ENCODE results near the gene QPRT. TPM values are rescaled to one million over a fixed set of nuclear protein-coding genes. Genes with fewer than 3 reads are reported as not detected.
A peak's percentile ranks its signal among the peaks of the same experiment; 100 is the strongest.
"Not testable (repeated sequence)": the region's sequence is repeated elsewhere in the genome, so short reads cannot be mapped to it uniquely, and the experiment has no call there.

QPRT gene
- total RNA-seq, 2 donors from 2014 or later: 3.2 to 4.3 TPM

- no peak overlapping the region for H3K27ac Mint-ChIP-seq
- peaks cover 49% of the 10 kb centered on the region for H3K4me1 Mint-ChIP-seq
- H3K27me3 Mint-ChIP-seq: no peaks in the 10 kb centered on the region
- H3K9me3 Mint-ChIP-seq: no peaks in the 10 kb centered on the region
- no peak for ATAC-seq (replicated peaks)
- H3K4me3 Mint-ChIP-seq: no peak overlapping the region
- no peaks in the 10 kb centered on the region for H3K36me3 Mint-ChIP-seq (ENCODE audit: low read depth)
These were observed 55.8 kb downstream of the QPRT start for GRCh38 chr16:29734786-29735185.

DNA sequence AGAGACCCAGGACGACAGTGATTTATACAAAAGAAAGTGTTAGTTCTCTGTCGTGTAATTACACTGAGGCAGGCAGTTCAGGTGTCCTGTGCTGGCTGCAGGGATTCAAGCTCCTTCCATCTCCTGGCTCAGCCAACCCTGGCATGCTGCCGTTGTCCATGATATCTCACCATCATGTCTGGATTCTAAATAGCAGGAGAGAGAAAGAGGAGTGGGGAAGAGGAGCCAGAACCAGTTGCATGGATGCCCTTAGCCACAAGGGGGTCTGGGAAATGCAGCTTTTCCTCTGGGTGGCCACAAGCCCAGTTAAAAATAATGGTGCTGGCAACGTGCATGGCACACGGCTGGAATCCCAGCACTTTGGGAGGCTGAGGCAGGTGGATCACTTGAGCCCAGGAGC lies 57.1 kb downstream of the QPRT start:
- H3K4me3 Mint-ChIP-seq: no peak overlapping the region
- H3K27me3 Mint-ChIP-seq: no peaks in the 10 kb centered on the region
- no peaks in the 10 kb centered on the region for H3K36me3 Mint-ChIP-seq (ENCODE audit: low read depth)
- no peaks in the 10 kb centered on the region for H3K9me3 Mint-ChIP-seq
- ATAC-seq (replicated peaks): no peak
- H3K4me1 Mint-ChIP-seq: peaks cover 59% of the 10 kb centered on the region
- H3K27ac Mint-ChIP-seq: peak overlapping the region; percentile 43

GRCh38 chr16:29736764-29737163 lies 57.8 kb downstream of the QPRT start:
- no peak for ATAC-seq (replicated peaks)
- peaks cover 65% of the 10 kb centered on the region for H3K4me1 Mint-ChIP-seq
- H3K9me3 Mint-ChIP-seq: no peaks in the 10 kb centered on the region
- H3K4me3 Mint-ChIP-seq: no peak overlapping the region
- H3K27ac Mint-ChIP-seq: peak overlapping the region; percentile 43
- H3K27me3 Mint-ChIP-seq: no peaks in the 10 kb centered on the region
- peaks cover 3% of the 10 kb centered on the region for H3K36me3 Mint-ChIP-seq (ENCODE audit: low read depth)

- Mint-ChIP-seq H3K4me1 (peaks cover 61% of the 10 kb centered on the region), H3K27me3 (no peaks in the 10 kb centered on the region), H3K36me3 (ENCODE audit: low read depth) (peaks cover 12% of the 10 kb centered on the region), H3K27ac (peak overlapping the region; percentile 41), H3K4me3 (peak overlapping the region; percentile 47), H3K9me3 (no peaks in the 10 kb centered on the region)
- no peak for ATAC-seq (replicated peaks)
These were observed 58.7 kb downstream of the QPRT start for GRCh38 chr16:29737713-29738112.

DNA sequence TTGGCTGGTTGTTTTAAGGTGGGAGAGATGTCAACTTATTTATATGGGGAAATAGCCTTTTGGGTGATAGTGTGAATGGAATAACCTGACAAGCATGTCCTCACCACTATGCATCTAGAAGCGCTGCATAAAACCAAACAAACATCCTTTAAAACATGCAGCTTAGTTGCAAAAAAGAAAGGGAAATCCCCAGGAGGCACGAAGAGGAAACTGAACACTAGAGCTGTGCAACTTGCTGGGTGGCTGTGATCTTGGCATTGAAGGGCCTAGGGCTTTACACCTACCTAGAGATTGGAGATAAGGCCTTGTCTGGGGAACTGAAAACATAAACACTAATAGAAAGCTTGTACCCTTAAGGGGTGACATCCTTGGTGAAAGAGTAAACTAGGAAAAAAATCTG lies 59.5 kb downstream of the QPRT start:
- H3K27me3 Mint-ChIP-seq: no peaks in the 10 kb centered on the region
- H3K4me1 Mint-ChIP-seq: peaks cover 57% of the 10 kb centered on the region
- H3K4me3 Mint-ChIP-seq: peak overlapping the region; percentile 47
- peak; percentile 89 for ATAC-seq (replicated peaks)
- H3K27ac Mint-ChIP-seq: peak overlapping the region; percentile 41
- H3K36me3 Mint-ChIP-seq (ENCODE audit: low read depth): peaks cover 20% of the 10 kb centered on the region
- no peaks in the 10 kb centered on the region for H3K9me3 Mint-ChIP-seq

DNA sequence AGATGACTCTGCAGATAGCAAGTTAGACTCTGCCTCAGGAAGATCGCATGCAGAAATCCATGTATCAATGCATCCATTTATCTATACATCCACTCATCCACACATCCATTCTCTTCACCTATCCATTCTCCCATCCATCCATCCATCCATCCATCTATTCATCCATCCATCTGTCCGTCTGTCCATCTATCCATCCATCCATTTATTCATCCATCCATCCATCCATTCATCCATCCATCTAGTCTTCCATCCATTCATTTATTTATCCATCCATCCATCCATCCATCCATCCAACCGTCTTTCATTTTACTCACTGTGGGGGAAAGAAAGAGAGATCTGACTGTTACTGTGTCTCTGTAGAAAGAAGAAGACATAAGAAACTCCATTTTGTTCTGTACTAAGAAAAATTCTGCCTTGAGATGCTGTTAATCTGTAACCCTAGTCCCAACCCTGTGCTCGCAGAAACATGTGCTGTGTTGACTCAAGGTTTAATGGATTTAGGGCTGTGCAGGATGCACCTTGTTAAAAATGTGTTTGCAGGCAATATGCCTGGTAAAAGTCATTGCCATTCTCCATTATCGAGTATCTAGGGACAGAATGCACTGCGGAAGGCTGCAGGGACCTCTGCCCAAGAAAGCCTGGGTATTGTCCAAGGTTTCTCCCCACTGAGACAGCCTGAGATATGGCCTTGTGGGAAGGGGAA lies 61.1 kb downstream of the QPRT start:
- peaks cover 34% of the 10 kb centered on the region for H3K36me3 Mint-ChIP-seq (ENCODE audit: low read depth)
- peaks cover 52% of the 10 kb centered on the region for H3K4me1 Mint-ChIP-seq
- not testable (repeated sequence) for ATAC-seq (replicated peaks); H3K9me3 Mint-ChIP-seq; H3K27me3 Mint-ChIP-seq
- H3K27ac Mint-ChIP-seq: peak overlapping the region; percentile 9
- H3K4me3 Mint-ChIP-seq: peak overlapping the region; percentile 0

DNA sequence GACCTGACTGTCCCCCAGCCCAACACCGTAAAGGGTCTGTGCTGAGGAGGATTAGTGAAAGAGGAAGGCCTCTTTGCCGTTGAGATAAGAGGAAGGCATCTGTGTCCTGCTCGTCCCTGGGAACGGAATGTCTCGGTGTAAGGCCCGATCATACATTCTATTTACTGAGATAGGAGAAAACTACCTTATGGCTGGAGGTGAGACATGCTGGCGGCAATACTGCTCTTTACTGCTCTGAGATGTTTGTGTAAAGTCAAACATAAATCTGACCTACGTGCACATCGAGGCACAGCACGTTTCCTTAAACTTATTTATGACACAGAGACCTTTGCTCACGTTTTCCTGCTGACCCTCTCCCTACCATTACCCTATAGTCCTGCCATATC lies 61.6 kb downstream of the QPRT start:
- peak overlapping the region; percentile 65 for H3K27ac Mint-ChIP-seq
- peaks cover 40% of the 10 kb centered on the region for H3K36me3 Mint-ChIP-seq (ENCODE audit: low read depth)
- not testable (repeated sequence) for ATAC-seq (replicated peaks); H3K9me3 Mint-ChIP-seq; H3K4me3 Mint-ChIP-seq; H3K27me3 Mint-ChIP-seq
- H3K4me1 Mint-ChIP-seq: peaks cover 51% of the 10 kb centered on the region

GRCh38 chr16:29742683-29743275 lies 63.8 kb downstream of the QPRT start:
- peak overlapping the region; percentile 84 for H3K27ac Mint-ChIP-seq
- H3K4me1 Mint-ChIP-seq: peaks cover 43% of the 10 kb centered on the region
- H3K4me3 Mint-ChIP-seq: peak overlapping the region; percentile 95
- H3K27me3 Mint-ChIP-seq: no peaks in the 10 kb centered on the region
- peaks cover 53% of the 10 kb centered on the region for H3K36me3 Mint-ChIP-seq (ENCODE audit: low read depth)
- H3K9me3 Mint-ChIP-seq: no peaks in the 10 kb centered on the region
- no peak for ATAC-seq (replicated peaks)

DNA sequence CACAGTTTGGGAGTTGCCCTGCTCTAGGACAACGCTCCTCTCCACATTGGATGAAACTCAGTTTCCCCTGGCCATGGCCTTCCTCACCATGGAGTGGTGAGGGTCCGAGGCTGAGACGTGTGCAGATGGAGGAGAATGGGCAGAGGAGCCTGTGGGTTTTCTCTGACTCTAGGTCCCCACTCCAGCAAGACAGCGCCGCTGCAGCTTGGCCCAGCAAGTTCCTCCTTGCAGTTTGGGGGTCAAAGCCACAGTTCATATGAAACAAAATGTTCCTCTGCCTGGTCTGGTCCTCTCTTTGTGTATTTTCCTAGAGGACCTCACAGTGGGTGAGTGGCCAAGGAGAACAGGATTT lies 64.5 kb downstream of the QPRT start:
- Mint-ChIP-seq H3K36me3 (ENCODE audit: low read depth) (peaks cover 53% of the 10 kb centered on the region), H3K27ac (peak overlapping the region; percentile 84), H3K27me3 (no peaks in the 10 kb centered on the region), H3K9me3 (no peaks in the 10 kb centered on the region), H3K4me1 (peaks cover 36% of the 10 kb centered on the region), H3K4me3 (peak overlapping the region; percentile 95)
- no peak for ATAC-seq (replicated peaks)

GRCh38 chr16:29743827-29744531 lies 65.0 kb downstream of the QPRT start:
- H3K36me3 Mint-ChIP-seq (ENCODE audit: low read depth): peaks cover 56% of the 10 kb centered on the region
- peak overlapping the region; percentile 84 for H3K27ac Mint-ChIP-seq

DNA sequence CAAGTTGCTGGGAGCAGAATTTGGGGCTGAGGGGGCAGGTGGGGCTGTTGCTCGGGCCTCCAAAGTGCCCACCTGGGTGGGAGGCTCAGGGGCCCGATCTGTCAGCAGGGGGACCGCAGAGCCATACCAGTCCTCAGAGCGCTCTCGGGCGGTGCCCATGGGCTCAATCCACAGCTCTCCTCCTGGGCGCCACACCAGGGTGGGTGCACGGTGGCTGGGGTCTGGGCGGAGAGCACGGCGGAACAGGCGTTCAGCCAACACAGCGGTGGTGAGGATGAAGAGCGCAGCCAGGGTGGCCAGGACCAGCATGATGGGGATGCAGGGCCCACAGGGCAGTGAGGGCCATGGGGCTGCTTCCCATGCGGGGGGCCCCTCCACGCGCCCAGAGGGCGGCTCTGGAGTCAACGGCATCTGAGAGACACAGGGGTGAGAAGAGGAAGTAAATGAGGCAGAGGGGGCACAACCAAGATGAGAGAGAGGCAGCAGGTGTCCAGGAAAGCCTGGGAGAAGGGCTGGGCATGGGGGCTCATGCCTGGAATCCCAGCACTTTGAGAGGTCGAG lies 65.6 kb downstream of the QPRT start:
- Mint-ChIP-seq H3K27me3 (no peaks in the 10 kb centered on the region), H3K9me3 (no peaks in the 10 kb centered on the region), H3K4me1 (peaks cover 32% of the 10 kb centered on the region), H3K36me3 (ENCODE audit: low read depth) (peaks cover 57% of the 10 kb centered on the region), H3K4me3 (peak overlapping the region; percentile 95), H3K27ac (peak overlapping the region; percentile 100)
- ATAC-seq (replicated peaks): no peak

More at GRCh38 chr16:29743827-29744531, 65.0 kb downstream of the QPRT start:
- no peaks in the 10 kb centered on the region for H3K9me3 Mint-ChIP-seq
- peaks cover 35% of the 10 kb centered on the region for H3K4me1 Mint-ChIP-seq
- peak; percentile 27 for ATAC-seq (replicated peaks)
- H3K27me3 Mint-ChIP-seq: no peaks in the 10 kb centered on the region
- peak overlapping the region; percentile 95 for H3K4me3 Mint-ChIP-seq

DNA sequence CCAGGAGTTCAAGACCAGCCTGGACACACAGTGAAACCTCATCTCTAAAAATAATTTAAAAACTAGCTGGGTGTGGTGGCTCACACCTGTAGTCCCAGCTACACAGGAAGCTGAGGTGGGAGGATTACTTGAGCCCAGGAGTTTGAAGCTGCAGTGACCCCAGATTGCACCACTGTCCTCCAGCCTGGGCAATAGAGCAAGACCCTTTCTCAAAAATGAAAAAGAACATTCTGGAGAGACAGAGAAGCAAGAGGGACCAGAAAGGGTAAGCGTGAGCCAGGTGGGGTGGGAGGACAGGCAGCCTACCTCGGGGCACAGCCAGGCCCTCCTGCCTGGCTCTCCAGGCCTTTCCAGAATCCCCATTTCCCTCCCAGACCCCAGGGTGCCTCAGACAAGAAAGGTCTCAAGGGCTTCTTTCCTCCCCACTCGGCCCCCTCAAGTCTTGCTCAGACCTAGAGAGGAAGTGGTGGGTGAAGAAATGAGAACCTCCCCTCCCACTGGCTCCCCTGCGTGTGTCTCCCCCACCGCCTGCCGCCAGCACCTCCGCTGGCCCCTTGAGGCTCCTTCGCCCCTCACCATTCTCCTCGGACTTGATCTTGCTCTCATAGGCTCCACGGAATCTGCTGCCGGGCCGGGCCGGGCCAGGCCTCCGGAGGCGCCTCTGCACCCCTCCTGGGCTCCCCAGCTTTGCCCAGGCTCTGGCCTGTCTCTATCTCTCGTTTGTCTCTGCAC lies 66.3 kb downstream of the QPRT start:
- H3K27ac Mint-ChIP-seq: peak overlapping the region; percentile 100

GRCh38 chr16:29745853-29746345 lies 66.9 kb downstream of the QPRT start, which contains the start of gene C16orf54:
Gene C16orf54 (minus strand): TSS chr16:29745990. CDS start chr16:29744951, 1,039 bp downstream.
- H3K36me3 Mint-ChIP-seq (ENCODE audit: low read depth): peaks cover 57% of the 10 kb centered on the region
- no peaks in the 10 kb centered on the region for H3K27me3 Mint-ChIP-seq
- H3K9me3 Mint-ChIP-seq: no peaks in the 10 kb centered on the region
- H3K27ac Mint-ChIP-seq: peak within 1 kb of the TSS; percentile 100
- peak within 1 kb of the TSS; percentile 95 for H3K4me3 Mint-ChIP-seq
- ATAC-seq (replicated peaks): peak; percentile 86
- H3K4me1 Mint-ChIP-seq: peaks cover 22% of the 10 kb centered on the region

More for the DNA sequence above, 66.3 kb downstream of the QPRT start:
- peaks cover 26% of the 10 kb centered on the region for H3K4me1 Mint-ChIP-seq
- peak; percentile 61 for ATAC-seq (replicated peaks)
- peak overlapping the region; percentile 95 for H3K4me3 Mint-ChIP-seq
- no peaks in the 10 kb centered on the region for H3K9me3 Mint-ChIP-seq
- peaks cover 57% of the 10 kb centered on the region for H3K36me3 Mint-ChIP-seq (ENCODE audit: low read depth)
- no peaks in the 10 kb centered on the region for H3K27me3 Mint-ChIP-seq

- Mint-ChIP-seq H3K4me1 (peaks cover 16% of the 10 kb centered on the region), H3K4me3 (peak overlapping the region; percentile 95), H3K27ac (peak overlapping the region; percentile 100), H3K36me3 (ENCODE audit: low read depth) (peaks cover 56% of the 10 kb centered on the region)
- ATAC-seq (replicated peaks): peak; percentile 6
- H3K9me3 Mint-ChIP-seq, H3K27me3 Mint-ChIP-seq: not testable (repeated sequence)
These were observed 67.5 kb downstream of the QPRT start for GRCh38 chr16:29746518-29746917.

Data from activated T-helper 17 cell treated with anti-CD3 and anti-CD28 coated beads, Interleukin-2, amount 50 U/mL, for 72 hours (primary cell).